GM18505 (cell line): ENCODE results near the gene MS4A12.
"Not testable (repeated sequence)": the region's sequence is repeated elsewhere in the genome, so short reads cannot be mapped to it uniquely, and the experiment has no call there.

Source experiments
- ATAC-seq: cut with Tn5 transposase; IDR thresholded peaks from one replicate; pipeline ENCODE4 v1.9.1; 2021; ENCODE audit not compliant: unreplicated experiment
- POLR2A ChIP-seq: IDR thresholded peaks from 4 replicates; pipeline ENCODE4 v1.6.1; 2011; ENCODE audit warnings: borderline replicate concordance; ENCODE audit not compliant: insufficient read depth, insufficient read length; ENCODE audit errors: extremely low read depth

Gene MS4A12, protein sequence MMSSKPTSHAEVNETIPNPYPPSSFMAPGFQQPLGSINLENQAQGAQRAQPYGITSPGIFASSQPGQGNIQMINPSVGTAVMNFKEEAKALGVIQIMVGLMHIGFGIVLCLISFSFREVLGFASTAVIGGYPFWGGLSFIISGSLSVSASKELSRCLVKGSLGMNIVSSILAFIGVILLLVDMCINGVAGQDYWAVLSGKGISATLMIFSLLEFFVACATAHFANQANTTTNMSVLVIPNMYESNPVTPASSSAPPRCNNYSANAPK

DNA sequence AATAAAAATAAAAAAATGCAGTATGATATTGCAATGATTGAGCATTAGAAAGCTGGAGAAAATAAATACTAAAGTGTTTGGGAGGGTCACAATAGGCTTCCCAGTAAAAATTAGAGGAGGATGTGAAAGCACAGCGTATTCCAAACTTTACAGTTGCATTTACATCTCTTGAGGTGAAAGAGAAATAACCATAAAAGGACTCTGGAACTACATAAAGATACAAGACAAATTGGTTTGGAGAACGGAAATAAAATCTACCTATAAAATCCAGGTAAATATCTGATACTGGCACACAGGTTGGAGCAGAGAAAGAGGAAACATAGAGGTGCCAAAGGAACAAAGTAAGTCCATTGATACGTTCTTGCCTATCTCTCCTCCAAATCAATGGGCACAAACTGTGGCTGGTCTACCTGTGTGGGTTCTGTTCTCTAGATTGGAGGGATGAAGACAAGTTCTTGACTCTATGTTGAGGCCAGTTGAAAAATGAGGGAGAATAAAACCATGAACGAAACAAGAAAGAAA is at the start of gene MS4A12:
Gene MS4A12, plus strand, starts transcription at position 291 of the 522 bp plus-strand sequence. CDS start 4,541 bp downstream, outside the sequence.
- no peak for TF ChIP-seq POLR2A
- ATAC-seq, result no peak

DNA sequence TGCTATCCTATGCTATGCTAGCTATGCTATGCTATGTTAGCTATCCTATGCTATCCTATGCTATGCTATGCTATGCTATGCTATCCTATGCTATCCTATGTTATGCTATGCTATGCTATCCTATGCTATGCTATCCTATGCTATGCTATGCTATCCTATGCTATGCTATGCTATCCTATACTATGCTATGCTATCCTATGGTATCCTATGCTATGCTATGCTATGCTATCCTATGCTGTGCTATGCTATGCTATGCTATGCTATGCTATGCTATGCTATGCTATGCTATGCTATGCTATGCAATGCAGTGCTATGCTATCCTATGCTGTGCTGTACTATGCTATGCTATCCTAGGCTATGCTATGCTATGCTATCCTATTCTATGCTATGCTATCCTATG is 45.5 kb upstream of the MS4A12 start:
- no peak for ATAC-seq
- TF ChIP-seq POLR2A, result no peak

DNA sequence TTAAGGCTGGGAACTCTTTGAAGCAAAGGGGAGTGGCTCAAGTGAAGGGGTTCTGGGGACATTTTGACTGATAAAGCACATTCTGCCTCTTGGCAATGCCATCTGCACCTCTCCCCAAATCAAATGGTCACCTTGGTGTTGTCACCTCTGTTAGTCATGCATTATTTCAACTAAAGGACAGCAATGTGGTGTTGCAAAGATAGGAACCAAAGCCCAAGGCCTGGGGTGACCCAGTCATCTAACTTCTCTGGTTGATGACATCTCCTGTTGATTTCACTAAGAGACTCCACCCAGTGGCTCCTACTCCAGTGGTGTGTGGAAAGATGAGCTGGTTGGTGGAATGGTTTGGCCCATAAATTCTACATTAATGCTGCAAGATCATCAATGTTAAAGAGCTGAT is 44.7 kb upstream of the MS4A12 start:
- ATAC-seq, result no peak
- no peak for TF ChIP-seq POLR2A

DNA sequence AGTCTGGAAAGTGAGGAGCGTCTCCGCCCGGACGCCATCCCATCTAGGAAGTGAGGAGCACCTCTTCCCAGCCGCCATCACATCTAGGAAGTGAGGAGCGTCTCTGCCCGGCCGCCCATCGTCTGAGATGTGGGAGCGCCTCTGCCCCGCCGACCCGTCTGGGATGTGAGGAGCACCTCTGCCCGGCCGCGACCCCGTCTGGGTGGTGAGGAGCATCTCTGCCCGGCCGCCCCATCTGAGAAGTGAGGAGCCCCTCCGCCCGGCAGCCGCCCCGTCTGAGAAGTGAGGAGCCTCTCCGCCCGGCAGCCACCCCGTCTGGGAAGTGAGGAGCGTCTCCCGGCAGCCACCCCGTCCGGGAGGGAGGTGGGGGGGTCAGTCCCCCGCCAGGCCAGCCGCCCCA is 41.4 kb upstream of the MS4A12 start:
- ATAC-seq, result not testable (repeated sequence)

DNA sequence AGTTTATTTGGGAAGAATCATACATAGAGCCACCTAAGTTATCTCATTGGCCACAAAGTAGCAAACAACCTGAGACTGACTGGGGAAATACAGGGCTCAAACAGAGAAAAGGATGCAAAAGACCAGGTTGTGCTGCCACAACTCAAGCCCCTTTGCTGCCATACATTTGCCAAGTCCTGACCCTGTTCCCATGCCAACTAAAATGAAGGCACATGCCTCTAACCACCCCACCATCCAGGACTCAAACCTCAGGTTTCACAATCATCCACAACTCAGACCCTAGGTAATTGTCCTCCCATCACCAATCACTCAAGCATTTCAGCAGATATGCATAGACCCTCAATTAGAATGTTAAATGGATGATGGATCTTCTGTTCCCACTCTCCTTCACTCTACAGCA is 38.4 kb upstream of the MS4A12 start:
- no peak for TF ChIP-seq POLR2A
- ATAC-seq, result no peak

DNA sequence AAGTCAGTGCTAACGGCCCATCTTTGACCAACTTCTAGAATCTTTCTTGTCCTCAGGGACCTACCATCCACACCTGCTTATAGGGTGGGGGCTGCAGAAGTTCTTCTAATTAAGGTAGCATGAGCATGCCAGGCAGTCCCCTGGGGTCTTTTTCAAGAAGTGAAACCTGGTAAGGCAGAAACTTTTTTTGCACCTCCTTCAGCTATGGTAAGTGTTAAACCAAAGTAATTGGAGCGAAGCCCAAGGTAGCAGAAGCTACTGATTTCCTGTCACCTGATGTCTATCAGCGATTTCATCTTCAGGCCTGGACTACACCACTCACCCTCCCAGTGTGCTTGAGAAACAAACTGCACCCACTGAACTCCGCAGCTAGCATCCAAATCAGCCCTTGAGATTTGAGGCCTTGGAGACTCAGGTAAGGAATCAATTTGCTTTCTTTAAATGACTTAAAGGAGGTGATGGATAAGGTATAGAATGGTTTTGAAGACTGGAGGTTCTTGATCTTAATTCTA is 37.0 kb upstream of the MS4A12 start, which contains the start of gene MS4A1:
Gene MS4A1, plus strand, starts transcription at position 317 of the 512 bp plus-strand sequence. CDS start 6,528 bp downstream, outside the sequence.
- ATAC-seq, result peak; percentile 85
- peak; percentile 94 for TF ChIP-seq POLR2A

DNA sequence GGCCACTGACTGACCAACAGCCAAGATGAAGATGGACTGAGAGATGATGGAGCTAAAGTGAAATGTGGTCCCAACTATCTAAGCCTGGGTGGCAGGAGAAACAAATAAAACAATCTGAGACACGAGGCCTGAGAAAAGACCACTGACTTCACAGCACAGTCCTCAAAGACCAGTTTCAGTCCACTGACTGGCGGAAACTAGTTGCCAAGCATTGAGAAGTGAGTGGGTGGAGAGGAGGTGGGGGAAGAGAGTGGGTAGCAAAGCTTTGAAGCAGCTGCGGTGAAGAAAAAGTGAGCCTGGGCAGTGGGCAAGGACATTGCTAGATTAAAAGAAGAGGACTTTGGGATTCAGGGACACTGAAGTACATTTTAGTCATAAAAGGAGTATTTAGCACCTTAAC is 35.0 kb upstream of the MS4A12 start:
- ATAC-seq, result no peak
- peak; percentile 83 for TF ChIP-seq POLR2A

DNA sequence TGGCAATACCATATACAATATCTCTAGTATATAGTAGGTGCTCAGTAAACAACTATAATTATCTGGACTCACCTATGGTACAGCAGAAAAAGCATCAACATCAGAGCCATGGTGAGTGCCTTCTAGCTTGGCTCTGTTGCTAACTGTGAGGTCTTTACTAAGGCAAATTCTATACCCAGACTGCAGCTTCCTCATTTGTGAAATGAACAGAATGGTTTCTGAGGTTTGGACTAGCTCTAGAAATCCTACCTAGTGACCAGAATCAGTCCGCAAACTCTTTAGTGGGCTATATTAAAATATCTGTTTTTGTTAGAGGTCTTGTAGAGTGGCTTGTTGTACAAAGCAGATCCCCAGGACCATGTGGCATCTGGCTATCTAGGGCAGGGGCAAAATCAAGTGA is 33.2 kb upstream of the MS4A12 start:
- TF ChIP-seq POLR2A, result no peak
- ATAC-seq, result no peak

DNA sequence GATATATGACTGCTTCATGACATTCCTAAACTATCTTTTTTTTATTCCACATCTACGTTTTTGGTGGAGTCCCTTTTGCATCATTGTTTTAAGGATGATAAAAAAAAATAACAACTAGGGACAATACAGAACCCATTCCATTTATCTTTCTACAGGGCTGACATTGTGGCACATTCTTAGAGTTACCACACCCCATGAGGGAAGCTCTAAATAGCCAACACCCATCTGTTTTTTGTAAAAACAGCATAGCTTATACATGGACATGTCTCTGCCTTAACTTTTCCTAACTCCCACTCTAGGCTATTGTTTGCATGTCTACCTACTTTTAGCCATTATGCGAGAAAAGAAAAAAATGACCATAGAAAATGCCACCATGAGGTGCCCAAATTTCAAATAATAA is 23.7 kb upstream of the MS4A12 start:
- ATAC-seq, result no peak
- no peak for TF ChIP-seq POLR2A

DNA sequence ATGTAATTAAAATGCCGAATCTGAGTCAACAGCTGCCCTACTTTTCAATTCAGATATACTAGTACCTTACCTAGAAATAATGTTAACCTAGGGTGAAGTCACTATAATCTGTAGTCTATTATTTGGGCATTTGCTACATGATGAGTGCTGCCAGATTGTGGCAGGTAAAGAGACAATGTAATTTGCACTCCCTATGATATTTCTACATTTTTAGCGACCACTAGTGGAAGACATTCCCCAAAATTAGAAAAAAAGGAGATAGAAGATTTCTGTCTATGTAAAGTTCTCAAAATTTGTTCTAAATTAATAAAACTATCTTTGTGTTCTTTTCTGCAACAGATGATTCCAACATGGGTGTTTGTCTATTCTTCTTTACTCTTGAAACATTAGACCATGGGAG is 22.9 kb upstream of the MS4A12 start:
- ATAC-seq, result no peak
- TF ChIP-seq POLR2A, result no peak

DNA sequence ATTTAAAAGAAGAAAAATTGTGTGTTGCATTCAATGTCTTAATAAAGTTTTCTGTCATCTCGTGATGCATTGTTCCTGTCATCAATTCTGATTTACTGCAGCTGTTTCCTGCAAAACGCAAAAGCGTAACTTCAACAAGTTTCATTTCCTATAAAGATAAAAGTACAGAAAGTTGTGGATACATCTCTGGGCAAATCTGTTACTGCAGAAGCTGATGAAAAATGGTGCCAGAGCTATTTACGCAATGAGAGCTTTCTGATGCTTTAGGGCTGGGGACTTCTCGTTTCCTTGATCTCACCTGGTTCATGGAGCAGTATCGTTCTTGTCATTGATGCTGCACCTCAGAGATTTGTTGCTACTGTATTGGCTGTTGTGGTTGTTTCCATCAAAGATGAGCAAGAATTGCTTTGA is 15.5 kb upstream of the MS4A12 start:
- TF ChIP-seq POLR2A, result no peak
- ATAC-seq, result peak; percentile 53

DNA sequence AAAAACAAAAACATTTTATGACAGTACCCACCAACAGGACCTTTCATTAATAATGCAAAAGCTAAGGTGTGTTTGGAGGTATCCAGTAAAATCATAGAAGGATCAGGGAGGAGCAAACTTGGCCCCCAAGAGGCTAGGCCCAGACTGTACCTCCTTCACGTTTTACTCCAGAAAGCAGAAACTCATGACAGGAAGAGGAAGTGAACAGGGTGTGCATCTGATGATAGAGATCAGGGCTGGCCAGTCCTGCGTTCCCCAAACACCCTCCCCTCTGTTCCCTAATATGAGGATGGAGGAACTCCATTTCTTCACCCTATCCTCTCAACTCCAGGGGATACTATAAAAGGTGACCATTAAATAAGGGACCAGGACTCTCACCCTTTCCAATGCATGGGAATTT is 10.2 kb upstream of the MS4A12 start:
- no peak for ATAC-seq
- peak; percentile 39 for TF ChIP-seq POLR2A

DNA sequence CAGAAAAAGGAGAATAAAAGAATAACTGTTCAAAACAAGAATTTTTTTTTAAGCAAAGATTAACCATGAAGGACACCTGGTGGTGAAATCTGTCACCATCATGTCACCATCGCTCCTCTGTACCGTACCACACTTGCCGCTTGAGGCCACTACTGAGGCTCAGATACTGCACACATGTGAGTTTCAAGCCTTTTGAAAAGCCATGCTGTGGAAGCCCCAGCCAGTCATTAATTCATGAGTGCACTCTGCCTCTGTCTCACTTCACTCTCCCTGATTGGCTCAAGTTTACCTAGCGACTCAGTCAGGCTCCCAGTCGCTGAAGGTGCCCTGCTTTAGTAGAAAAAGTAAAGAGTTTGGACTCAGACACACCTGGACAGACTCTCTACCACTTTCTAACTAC is 6.6 kb upstream of the MS4A12 start:
- ATAC-seq, result peak; percentile 96
- no peak for TF ChIP-seq POLR2A

DNA sequence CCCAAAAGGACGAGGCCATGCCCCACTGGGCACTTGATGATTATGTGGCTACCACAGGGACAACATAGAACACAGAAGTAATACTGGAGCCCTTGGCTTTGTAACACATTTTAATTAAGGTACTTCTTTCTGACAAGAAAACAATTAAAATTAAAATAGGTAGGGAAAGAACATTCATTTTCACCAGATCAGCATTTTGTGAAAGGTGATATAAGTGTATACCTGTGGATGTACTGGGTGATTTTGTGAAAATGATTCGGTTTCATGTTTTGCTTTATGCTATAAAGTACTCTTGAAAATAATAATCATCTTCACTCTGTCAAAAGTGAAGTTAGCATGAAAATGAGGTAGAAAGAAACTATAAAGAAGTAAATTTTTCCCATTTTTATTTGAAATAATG is 876 bp downstream of the MS4A12 start:
- ATAC-seq, result no peak
- no peak for TF ChIP-seq POLR2A
